HG03442 (cell line): ENCODE data around the gene SERTM2.

Experiments used
- ATAC-seq: cut with Tn5 transposase; IDR thresholded peaks from one replicate; pipeline ENCODE4 v1.9.1; 2021; ENCODE audit warnings: mild to moderate bottlenecking, moderate library complexity; ENCODE audit not compliant: unreplicated experiment

Gene SERTM2

GRCh38 chrX:111555406-111555958 is 44.0 kb downstream of the SERTM2 start:
- no peak for ATAC-seq

- no peak for ATAC-seq
These were observed 49.4 kb downstream of the SERTM2 start for GRCh38 chrX:111560801-111561200.

GRCh38 chrX:111561851-111562250 is 50.4 kb downstream of the SERTM2 start:
- ATAC-seq: no peak

GRCh38 chrX:111567542-111568255 is 56.3 kb downstream of the SERTM2 start:
- ATAC-seq: no peak

GRCh38 chrX:111568354-111568753 is 56.9 kb downstream of the SERTM2 start:
- ATAC-seq: no peak

GRCh38 chrX:111568817-111569216 is 57.4 kb downstream of the SERTM2 start:
- no peak for ATAC-seq
